T-helper 17 cell (primary cell): Measurements from ENCODE around the gene EME2. TPM values are rescaled to one million over a fixed set of nuclear protein-coding genes. Genes with fewer than 3 reads are reported as not detected.
A peak's percentile ranks its signal among the peaks of the same experiment; 100 is the strongest.

Experiments
- ATAC-seq: fragments of 150-1000 bp; cut with Tn5 transposase; 2 replicates; pipeline ENCODE4 v1.10.0; 2021; ENCODE audit warnings: mild to moderate bottlenecking, moderate library complexity
- DNase-seq, 3 donors: peaks; one replicate each; pipeline versions ENCODE4 v3.0.0 to v3.0.0-alpha.2; 2020 to 2021
- H3K9me3 ChIP-seq: one replicate; pipeline ENCODE4 v1.7.0; 2013; ENCODE audit warnings: low read length, mild to moderate bottlenecking; ENCODE audit not compliant: control insufficient read depth, poor library complexity, severe bottlenecking
- H3K27ac Mint-ChIP-seq: one replicate; pipeline ENCODE4 v1.8.0; 2022; ENCODE audit warnings: mild to moderate bottlenecking, moderate library complexity, mixed read lengths
- H3K27me3 Mint-ChIP-seq: one replicate; pipeline ENCODE4 v1.8.0; 2022; ENCODE audit warnings: mixed read lengths
- H3K36me3 Mint-ChIP-seq: one replicate; pipeline ENCODE4 v1.8.0; 2022; ENCODE audit warnings: low read depth, mixed read lengths
- H3K4me1 Mint-ChIP-seq: one replicate; pipeline ENCODE4 v1.8.0; 2022; ENCODE audit warnings: mild to moderate bottlenecking, mixed read lengths
- H3K4me3 Mint-ChIP-seq: one replicate; pipeline ENCODE4 v1.8.0; 2022; ENCODE audit warnings: mild to moderate bottlenecking, moderate library complexity, mixed read lengths
- total RNA-seq, 4 donors: library from RNA in 2 of 4; stranded (reverse) in 2 of 4; gene quantifications; one replicate each; pipeline ENCODE4 v1.2.3 and lab custom pipeline; 2022 to 2026

EME2 gene
- total RNA-seq, 2 donors from 2014 or later: 30.6 to 30.8 TPM

GRCh38 chr16:1734816-1735215 lies 37.8 kb upstream of the EME2 start:
- ATAC-seq (no peak), DNase-seq (no peak)
- no peaks in the 10 kb centered on the region for H3K27me3 Mint-ChIP-seq
- H3K27ac Mint-ChIP-seq: no peak overlapping the region
- H3K36me3 Mint-ChIP-seq: no peaks in the 10 kb centered on the region
- H3K4me3 Mint-ChIP-seq: no peak overlapping the region
- no peaks in the 10 kb centered on the region for H3K9me3 ChIP-seq
- H3K4me1 Mint-ChIP-seq: peaks cover 3% of the 10 kb centered on the region

- peaks cover 2% of the 10 kb centered on the region for H3K36me3 Mint-ChIP-seq
- H3K4me1 Mint-ChIP-seq: peaks cover 10% of the 10 kb centered on the region
- no peaks in the 10 kb centered on the region for H3K27me3 Mint-ChIP-seq
- H3K27ac Mint-ChIP-seq: no peak overlapping the region
- ATAC-seq (no peak), DNase-seq (no peak)
- H3K9me3 ChIP-seq: no peaks in the 10 kb centered on the region
- no peak overlapping the region for H3K4me3 Mint-ChIP-seq
These were observed 32.4 kb upstream of the EME2 start for GRCh38 chr16:1740234-1740633.

- H3K4me3 Mint-ChIP-seq: no peak overlapping the region
- ATAC-seq (no peak), DNase-seq (no peak)
- no peaks in the 10 kb centered on the region for H3K27me3 Mint-ChIP-seq
- H3K27ac Mint-ChIP-seq: no peak overlapping the region
- H3K36me3 Mint-ChIP-seq: peaks cover 2% of the 10 kb centered on the region
- H3K9me3 ChIP-seq: no peaks in the 10 kb centered on the region
- H3K4me1 Mint-ChIP-seq: peaks cover 10% of the 10 kb centered on the region
These were observed 31.7 kb upstream of the EME2 start for GRCh38 chr16:1740781-1741490.

GRCh38 chr16:1741553-1742165 lies 31.0 kb upstream of the EME2 start:
- peaks cover 10% of the 10 kb centered on the region for H3K4me1 Mint-ChIP-seq
- H3K4me3 Mint-ChIP-seq: no peak overlapping the region
- no peaks in the 10 kb centered on the region for H3K9me3 ChIP-seq
- DNase-seq (no peak), ATAC-seq (no peak)
- no peak overlapping the region for H3K27ac Mint-ChIP-seq
- no peaks in the 10 kb centered on the region for H3K27me3 Mint-ChIP-seq
- H3K36me3 Mint-ChIP-seq: peaks cover 2% of the 10 kb centered on the region

DNA sequence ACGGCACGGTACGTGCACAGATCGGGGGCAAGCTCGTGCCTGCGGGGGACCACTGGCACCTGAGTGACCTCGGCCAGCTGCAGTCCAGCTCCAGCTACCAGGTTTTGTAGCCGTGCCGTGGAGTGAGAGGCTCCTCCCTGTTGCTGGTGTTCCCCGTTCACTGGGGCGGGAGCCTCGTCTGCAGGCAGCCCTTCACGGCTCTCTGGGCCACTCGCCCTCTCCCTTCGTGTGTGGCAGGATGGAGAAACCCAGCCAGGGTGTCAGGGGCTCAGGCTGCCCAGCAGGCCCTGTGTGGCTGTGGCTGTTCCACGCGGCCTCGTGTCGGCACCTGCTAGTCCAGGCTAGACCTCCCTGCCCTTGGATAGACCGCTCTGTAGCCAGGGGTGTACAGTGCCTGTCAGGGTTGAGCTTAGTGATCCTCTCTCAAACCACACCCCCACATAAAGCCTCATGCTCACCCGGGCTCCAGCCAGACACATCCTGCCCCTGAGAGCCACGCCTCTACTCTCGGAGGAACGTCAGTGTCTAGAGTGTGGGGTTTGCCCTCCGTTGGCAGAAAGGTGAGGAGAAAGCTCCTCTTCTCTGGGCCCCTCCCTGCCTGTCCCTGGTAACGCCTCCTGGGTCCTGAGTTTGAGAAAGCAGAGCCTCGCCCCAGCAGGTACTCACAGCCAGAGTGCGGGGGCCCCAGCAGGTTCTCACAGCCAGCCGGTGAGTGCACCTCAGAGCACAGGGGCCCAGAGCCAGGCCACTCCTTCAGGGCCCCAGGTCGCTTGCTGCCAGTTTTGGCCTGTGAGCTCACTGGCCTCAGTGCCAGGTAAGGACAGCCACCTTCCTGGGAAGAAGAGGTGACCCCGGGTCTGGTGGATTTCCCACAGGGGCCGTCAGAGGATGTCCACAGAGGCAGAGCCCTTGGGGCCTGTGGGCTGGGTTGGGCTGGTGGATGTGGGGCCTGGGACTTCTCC lies 29.0 kb upstream of the EME2 start:
- no peak for ATAC-seq
- no peaks in the 10 kb centered on the region for H3K9me3 ChIP-seq
- peaks cover 2% of the 10 kb centered on the region for H3K36me3 Mint-ChIP-seq
- H3K27me3 Mint-ChIP-seq: no peaks in the 10 kb centered on the region
- H3K4me3 Mint-ChIP-seq: peak overlapping the region; percentile 31
- no peak overlapping the region for H3K27ac Mint-ChIP-seq
- peaks cover 10% of the 10 kb centered on the region for H3K4me1 Mint-ChIP-seq
- no peak for DNase-seq

- peak overlapping the region; percentile 41 for H3K27ac Mint-ChIP-seq
- H3K4me3 Mint-ChIP-seq: peak overlapping the region; percentile 31
- H3K4me1 Mint-ChIP-seq: peaks cover 10% of the 10 kb centered on the region
- no peak for DNase-seq
- H3K27me3 Mint-ChIP-seq: no peaks in the 10 kb centered on the region
- no peak for ATAC-seq
- no peaks in the 10 kb centered on the region for H3K9me3 ChIP-seq
- H3K36me3 Mint-ChIP-seq: peaks cover 2% of the 10 kb centered on the region
These were observed 28.2 kb upstream of the EME2 start for GRCh38 chr16:1744338-1744840.

- Mint-ChIP-seq H3K27ac (peak overlapping the region; percentile 41), H3K4me1 (peaks cover 10% of the 10 kb centered on the region), H3K36me3 (peaks cover 2% of the 10 kb centered on the region), H3K27me3 (no peaks in the 10 kb centered on the region), H3K4me3 (no peak overlapping the region)
- no peak for ATAC-seq
- DNase-seq: no peak
- H3K9me3 ChIP-seq: no peaks in the 10 kb centered on the region
These were observed 27.3 kb upstream of the EME2 start for GRCh38 chr16:1745181-1745899.

DNA sequence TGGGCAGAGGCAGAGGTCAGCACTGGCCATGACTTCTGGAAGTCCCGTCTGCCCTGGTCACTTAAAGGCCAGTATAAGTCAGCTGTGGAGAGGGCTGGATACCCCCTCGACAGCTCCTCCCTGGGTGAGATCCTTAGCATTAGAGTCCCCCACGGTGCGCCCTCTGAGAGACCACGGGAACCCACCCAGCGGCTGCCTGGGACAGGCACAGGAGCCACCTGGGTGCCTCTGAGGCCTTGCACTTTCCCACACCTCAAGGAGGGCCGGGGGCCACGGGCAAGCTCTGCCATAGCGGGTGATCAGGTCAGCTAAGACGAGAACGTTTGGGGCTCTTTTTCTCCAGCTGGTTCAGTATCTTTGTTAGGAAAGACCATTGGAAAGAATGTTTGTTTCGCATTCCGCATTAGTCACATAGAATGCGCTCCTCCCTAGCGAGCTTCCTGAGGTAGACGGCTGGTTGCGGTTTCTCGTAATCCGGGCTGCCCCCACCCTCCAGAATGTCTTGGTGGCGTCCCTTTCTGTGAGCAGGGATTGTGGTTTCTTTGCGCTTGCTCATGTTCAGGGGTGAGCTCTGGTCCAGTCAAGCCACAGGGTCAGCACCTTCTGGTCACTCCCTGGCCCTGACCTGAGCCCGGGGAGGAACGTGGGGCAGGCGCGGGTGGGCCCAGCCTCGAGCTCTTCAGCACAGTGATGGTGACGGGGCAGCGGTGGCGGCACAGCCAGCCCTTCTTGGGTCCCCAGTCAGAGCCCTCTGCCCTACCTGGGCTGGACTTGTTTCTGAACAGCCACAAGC lies 26.5 kb upstream of the EME2 start:
- H3K27ac Mint-ChIP-seq: no peak overlapping the region
- ATAC-seq: no peak
- no peak for DNase-seq
- H3K9me3 ChIP-seq: no peaks in the 10 kb centered on the region
- peaks cover 7% of the 10 kb centered on the region for H3K4me1 Mint-ChIP-seq
- no peaks in the 10 kb centered on the region for H3K27me3 Mint-ChIP-seq
- peaks cover 2% of the 10 kb centered on the region for H3K36me3 Mint-ChIP-seq
- H3K4me3 Mint-ChIP-seq: no peak overlapping the region

DNA sequence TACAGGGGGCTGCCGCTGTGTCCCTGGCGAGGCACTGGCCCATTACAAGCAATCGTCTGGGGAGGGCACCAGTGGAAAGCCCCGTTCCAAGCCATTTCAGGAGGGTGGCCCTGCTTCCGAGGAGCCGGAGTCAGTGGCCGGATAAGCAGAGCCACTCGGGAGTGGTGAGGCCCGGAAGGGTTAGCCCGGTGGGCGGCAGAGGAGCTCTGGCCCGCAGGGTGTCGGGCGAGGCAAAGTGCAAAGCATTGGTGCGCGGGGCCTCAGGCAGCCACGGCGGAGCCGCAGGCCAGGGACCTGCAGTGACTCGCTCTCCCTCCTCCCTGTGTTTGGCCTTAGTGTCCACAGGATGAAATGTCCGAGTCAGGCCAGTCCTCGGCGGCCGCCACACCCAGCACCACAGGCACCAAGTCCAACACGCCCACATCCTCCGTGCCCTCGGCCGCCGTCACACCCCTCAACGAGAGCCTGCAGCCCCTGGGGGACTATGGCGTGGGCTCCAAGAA lies 25.9 kb upstream of the EME2 start:
- no peaks in the 10 kb centered on the region for H3K9me3 ChIP-seq
- Mint-ChIP-seq H3K4me1 (peaks cover 7% of the 10 kb centered on the region), H3K27me3 (no peaks in the 10 kb centered on the region), H3K27ac (no peak overlapping the region), H3K4me3 (no peak overlapping the region), H3K36me3 (peaks cover 2% of the 10 kb centered on the region)
- no peak for DNase-seq
- ATAC-seq: no peak

- Mint-ChIP-seq H3K36me3 (peaks cover 2% of the 10 kb centered on the region), H3K27ac (no peak overlapping the region), H3K4me1 (peaks cover 4% of the 10 kb centered on the region), H3K27me3 (no peaks in the 10 kb centered on the region), H3K4me3 (no peak overlapping the region)
- ATAC-seq (no peak), DNase-seq (no peak)
- no peaks in the 10 kb centered on the region for H3K9me3 ChIP-seq
These were observed 24.7 kb upstream of the EME2 start for GRCh38 chr16:1747934-1748333.

GRCh38 chr16:1749152-1750117 lies 23.2 kb upstream of the EME2 start:
- ATAC-seq (no peak), DNase-seq (no peak)
- Mint-ChIP-seq H3K36me3 (peaks cover 2% of the 10 kb centered on the region), H3K4me1 (peaks cover 4% of the 10 kb centered on the region), H3K4me3 (no peak overlapping the region), H3K27ac (no peak overlapping the region), H3K27me3 (no peaks in the 10 kb centered on the region)
- no peaks in the 10 kb centered on the region for H3K9me3 ChIP-seq
